H1 (cell line): ENCODE data around the gene DHRS3. TPM values are rescaled to one million over a fixed set of nuclear protein-coding genes. Genes with fewer than 3 reads are reported as not detected.

Source experiments
- CTCF ChIA-PET: fragments of 300-600 bp; sonication (Branson Sonifier 250); formaldehyde crosslinking; loops from one replicate; lab custom pipeline; 2021; ENCODE audit not compliant: partially characterized antibody; lab: Charles Lee
- POLR2A ChIA-PET: fragments of 300-600 bp; sonication (Branson Sonifier 250); formaldehyde crosslinking; loops from one replicate; lab custom pipeline; 2021; ENCODE audit warnings: inconsistent platforms; ENCODE audit not compliant: partially characterized antibody; lab: Charles Lee
- DNase-seq, 2 experiments: peaks; one replicate each; pipeline versions ENCODE4 v3.0.0 to v3.0.0-alpha.2; 2010 to 2022; ENCODE audit warnings: low spot score in 2 of 2, low read depth in 1 of 2, mixed read lengths in 1 of 2
- FAIRE-seq: peaks from 2 replicates; lab custom pipeline; 2011; peaks lifted over from hg19 to GRCh38; lab: Jason Lieb, UNC
- H2AFZ ChIP-seq: 2 replicates; pipeline ENCODE4 v1.8.1; 2012; ENCODE audit warnings: low read length, inconsistent platforms
- H2AK5ac ChIP-seq: 2 replicates; pipeline ENCODE4 v1.6.1; 2013; ENCODE audit warnings: low read depth, low read length
- H2BK120ac ChIP-seq: replicated peaks from 2 replicates; pipeline ENCODE3; 2013; ENCODE audit warnings: low read depth, low read length, inconsistent platforms
- H2BK12ac ChIP-seq: 2 replicates; pipeline ENCODE4 v1.6.1; 2013; ENCODE audit warnings: low read depth, low read length
- H2BK15ac ChIP-seq: 2 replicates; pipeline ENCODE4 v1.6.1; 2013; ENCODE audit warnings: low read length
- H2BK20ac ChIP-seq: 2 replicates; pipeline ENCODE4 v1.6.1; 2013; ENCODE audit warnings: low read length
- H2BK5ac ChIP-seq: 2 replicates; pipeline ENCODE4 v1.6.1; 2013; ENCODE audit warnings: low read depth, low read length
- H3K14ac ChIP-seq: 2 replicates; pipeline ENCODE4 v1.6.1; 2013; ENCODE audit warnings: inconsistent platforms; ENCODE audit not compliant: insufficient read length
- H3K18ac ChIP-seq: 2 replicates; pipeline ENCODE4 v1.6.1; 2013; ENCODE audit warnings: low read length; ENCODE audit errors: extremely low read depth
- H3K23ac ChIP-seq: 2 replicates; pipeline ENCODE4 v1.6.1; 2013; ENCODE audit warnings: inconsistent platforms; ENCODE audit not compliant: insufficient read length
- H3K23me2 ChIP-seq: 2 replicates; pipeline ENCODE4 v1.6.1; 2013; ENCODE audit warnings: low read depth, low read length
- H3K27ac ChIP-seq: 2 replicates; pipeline ENCODE4 v1.6.1; 2011; ENCODE audit warnings: low read depth, low read length, inconsistent platforms
- H3K27me3 ChIP-seq, 4 experiments: replicated peaks in 1 of 4; 1 replicate in 1 of 4; 2 replicates in 3 of 4; pipeline versions ENCODE4 v1.6.1 to v1.8.1; 2011 to 2013; ENCODE audit warnings: low read length in 3 of 4, mild to moderate bottlenecking in 3 of 4, inconsistent platforms in 2 of 4, mixed read lengths in 2 of 4, moderate library complexity in 1 of 4; ENCODE audit not compliant: control insufficient read depth in 3 of 4, insufficient read depth in 3 of 4; ENCODE audit errors: extremely low read depth in 1 of 4
- H3K36me3 ChIP-seq, 4 experiments: 2 replicates each; pipeline versions ENCODE4 v1.6.1 to v1.8.1; 2011 to 2013; ENCODE audit warnings: mild to moderate bottlenecking in 4 of 4, low read length in 3 of 4, moderate library complexity in 2 of 4, control low read depth in 1 of 4, inconsistent platforms in 1 of 4; ENCODE audit not compliant: insufficient read depth in 4 of 4, control insufficient read depth in 2 of 4
- H3K4ac ChIP-seq: replicated peaks from 2 replicates; pipeline ENCODE3; 2013; ENCODE audit warnings: low read length, low read depth, mixed read lengths, inconsistent platforms; ENCODE audit not compliant: insufficient read length
- H3K4me1 ChIP-seq, 4 experiments: replicated peaks in 1 of 4; 1 replicate in 1 of 4; 2 replicates in 3 of 4; pipeline versions ENCODE4 v1.6.1 to v1.8.1; 2011 to 2013; ENCODE audit warnings: low read length in 3 of 4, inconsistent platforms in 2 of 4, mixed read lengths in 1 of 4; ENCODE audit not compliant: insufficient read depth in 4 of 4, control insufficient read depth in 3 of 4
- H3K4me2 ChIP-seq, 2 experiments: 2 replicates each; pipeline versions ENCODE4 v1.6.1 to v1.8.1; 2011 to 2013; ENCODE audit warnings: low read depth in 2 of 2, low read length in 2 of 2, control low read depth in 1 of 2, inconsistent platforms in 1 of 2, mild to moderate bottlenecking in 1 of 2; ENCODE audit not compliant: insufficient read depth in 1 of 2
- H3K4me3 ChIP-seq, 4 experiments: fragments of 200-600, 300-600 bp in 1 of 4; sonication (generic), shearing (Covaris generic), sonication (Bioruptor Twin) in 1 of 4; 2 replicates each; pipeline versions ENCODE4 v1.5.1 to v1.8.1; 2011 to 2016; ENCODE audit warnings: low read length in 4 of 4, low read depth in 3 of 4, control low read depth in 2 of 4, inconsistent platforms in 2 of 4, mild to moderate bottlenecking in 2 of 4, mixed read lengths in 1 of 4, moderate library complexity in 1 of 4; ENCODE audit not compliant: insufficient read depth in 2 of 4; ENCODE audit errors: extremely low read depth in 1 of 4
- H3K56ac ChIP-seq: replicated peaks from 2 replicates; pipeline ENCODE3; 2013; ENCODE audit warnings: low read depth, mild to moderate bottlenecking, mixed read lengths, low read length, inconsistent platforms; ENCODE audit not compliant: insufficient read length
- H3K79me1 ChIP-seq: 2 replicates; pipeline ENCODE4 v1.6.1; 2013; ENCODE audit warnings: low read depth, low read length, control low read depth
- H3K79me2 ChIP-seq, 2 experiments: 2 replicates each; pipeline versions ENCODE4 v1.6.1 to v1.8.1; 2012 to 2013; ENCODE audit warnings: low read length in 2 of 2, mild to moderate bottlenecking in 2 of 2, inconsistent platforms in 1 of 2; ENCODE audit not compliant: insufficient read depth in 2 of 2, control insufficient read depth in 1 of 2
- H3K9ac ChIP-seq, 4 experiments: replicated peaks in 1 of 4; 1 replicate in 1 of 4; 2 replicates in 3 of 4; pipeline versions ENCODE4 v1.6.1 to v1.8.1; 2011 to 2013; ENCODE audit warnings: low read depth in 3 of 4, low read length in 3 of 4, control low read depth in 2 of 4, mild to moderate bottlenecking in 2 of 4, moderate library complexity in 2 of 4, inconsistent platforms in 1 of 4; ENCODE audit errors: extremely low read depth in 1 of 4
- H3K9me3 ChIP-seq, 2 experiments: 2 replicates each; pipeline versions ENCODE4 v1.6.1 to v1.8.1; 2012 to 2013; ENCODE audit warnings: mild to moderate bottlenecking in 2 of 2, moderate library complexity in 2 of 2, control low read depth in 1 of 2, inconsistent platforms in 1 of 2, low read depth in 1 of 2, low read length in 1 of 2, mixed read lengths in 1 of 2; ENCODE audit not compliant: insufficient read depth in 2 of 2
- H4K20me1 ChIP-seq, 2 experiments: replicated peaks in 1 of 2; 2 replicates each; pipeline versions ENCODE3 to v1.8.1; 2011 to 2013; ENCODE audit warnings: inconsistent platforms in 2 of 2, low read length in 2 of 2, mild to moderate bottlenecking in 1 of 2; ENCODE audit not compliant: insufficient read depth in 2 of 2, control insufficient read depth in 1 of 2
- H4K5ac ChIP-seq: 2 replicates; pipeline ENCODE4 v1.6.1; 2013; ENCODE audit warnings: low read length, low read depth, mixed read lengths, inconsistent platforms; ENCODE audit not compliant: insufficient read length
- H4K8ac ChIP-seq: 2 replicates; pipeline ENCODE4 v1.8.0; 2013; ENCODE audit warnings: mild to moderate bottlenecking, moderate library complexity, low read length, inconsistent platforms; ENCODE audit not compliant: insufficient read depth; ENCODE audit errors: extremely low read depth
- H4K91ac ChIP-seq: replicated peaks from 2 replicates; pipeline ENCODE3; 2013; ENCODE audit warnings: low read length, mixed read lengths, inconsistent platforms; ENCODE audit not compliant: insufficient read length
- GABPA ChIP-seq: IDR thresholded peaks from 2 replicates; pipeline ENCODE4 v1.6.1; 2011; ENCODE audit warnings: mild to moderate bottlenecking, low read length, moderate library complexity, borderline replicate concordance; ENCODE audit not compliant: insufficient read depth
- HDAC2 ChIP-seq, 2 experiments: fragments of 300-600 bp in 1 of 2; sonication (generic) in 1 of 2; IDR thresholded peaks; 2 replicates each; pipeline ENCODE4 v1.6.1; 2011 to 2012; ENCODE audit warnings: low read depth in 2 of 2, low read length in 2 of 2, mild to moderate bottlenecking in 2 of 2, moderate library complexity in 2 of 2, borderline replicate concordance in 1 of 2, inconsistent platforms in 1 of 2
- POLR2AphosphoS5 ChIP-seq: IDR thresholded peaks from 2 replicates; pipeline ENCODE4 v1.6.1; 2011; ENCODE audit warnings: low read depth, low read length
- RAD21 ChIP-seq, 2 experiments: IDR thresholded peaks in 1 of 2; conservative IDR thresholded peaks in 1 of 2; 2 replicates each; pipeline ENCODE4 v1.6.1; 2011; ENCODE audit warnings: low read depth in 2 of 2, low read length in 2 of 2, improper control_type of control experiment in 1 of 2, inconsistent platforms in 1 of 2, mild to moderate bottlenecking in 1 of 2, moderate library complexity in 1 of 2
- RXRA ChIP-seq: IDR thresholded peaks from 2 replicates; pipeline ENCODE4 v1.6.1; 2011; ENCODE audit warnings: low read depth, mild to moderate bottlenecking, low read length, moderate library complexity; ENCODE audit not compliant: insufficient read depth
- SIRT6 ChIP-seq: IDR thresholded peaks from one replicate; pipeline ENCODE4 v1.7.1; 2012; ENCODE audit warnings: low read length, inconsistent platforms
- TAF7 ChIP-seq: optimal IDR thresholded peaks from 2 replicates; pipeline ENCODE3; 2011; ENCODE audit warnings: low read depth, mild to moderate bottlenecking, inconsistent platforms, low read length, moderate library complexity, borderline replicate concordance
- TBP ChIP-seq: IDR thresholded peaks from 2 replicates; pipeline ENCODE4 v1.6.1; 2011; ENCODE audit warnings: low read depth, low read length, improper control_type of control experiment
- WGBS, 2 experiments: shearing (Covaris generic) in 1 of 2; methylation state at CpG; one replicate each; pipeline versions ENCODE4 v1.1.6 to v1.1.7; 2013 to 2015; ENCODE audit warnings: low lambda C conversion rate in 2 of 2, mixed read lengths in 2 of 2, inconsistent platforms in 1 of 2, low coverage in 1 of 2, missing lambda C conversion rate in 1 of 2; ENCODE audit not compliant: insufficient replicate concordance in 2 of 2, insufficient coverage in 1 of 2, insufficient read length in 1 of 2; ENCODE audit errors: extremely low coverage in 1 of 2, missing lambda C conversion rate in 1 of 2; 5-methylcytosine and 5-hydroxymethylcytosine counted together
- polyA plus RNA-seq, 7 experiments: library from polyadenylated mRNA; depleted of rRNA in 3 of 7; stranded (reverse) in 5 of 7; unstranded in 2 of 7; fragments of >200 nt in 5 of 7; fragments of 200-250 nt in 2 of 7; gene quantifications; 1 replicate in 5 of 7; 2 replicates in 1 of 7; 4 replicates in 1 of 7; pipeline versions ENCODE4 v1.2.1 to v1.2.3, GENCODE V29; 2011 to 2013; ENCODE audit warnings: missing spikeins in 2 of 7, mixed read lengths in 2 of 7
- total RNA-seq: library from RNA; stranded (reverse); fragmentation: NEBNext Ultra II Directional; extraction: Animal tissue kit (Norgen Biotek cat#: 25700); gene quantifications from 2 replicates; pipeline ENCODE4 v1.2.1, GENCODE V29; 2021
- TF ChIP-seq, protein P1 (sequence below): IDR thresholded peaks from 2 replicates; pipeline ENCODE4 v1.6.1; 2012; ENCODE audit warnings: inconsistent platforms

DHRS3 gene
- total and polyA plus RNA-seq, 2 of the 8 experiments (the other 6 are each of a cell fraction or from before 2014, with no cell fraction given): 32.5 to 36.4 TPM

DNA sequence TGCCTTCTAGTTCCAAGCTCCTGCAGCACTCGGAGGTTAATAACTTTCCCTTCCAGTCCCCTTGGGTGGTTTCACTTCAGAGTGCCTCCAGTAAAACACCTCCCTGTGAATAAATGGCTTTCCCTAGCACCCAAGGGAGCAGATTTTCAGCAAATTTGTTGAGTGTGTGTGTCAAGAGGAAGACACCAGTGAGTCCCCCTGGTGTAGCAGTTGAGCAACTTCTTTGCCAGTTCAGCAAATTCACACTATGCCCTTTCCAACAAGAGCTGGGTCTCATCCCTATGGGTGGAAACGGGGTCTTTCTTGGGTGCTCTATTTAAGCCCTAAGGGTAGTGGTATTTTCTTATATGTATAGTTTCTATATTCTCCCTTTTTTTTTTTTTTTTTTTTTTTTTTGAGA is 25.1 kb upstream of the DHRS3 start:
- Histone ChIP-seq H2AK5ac (no peak overlapping the region), H2BK12ac (no peak overlapping the region), H3K18ac (no peak overlapping the region), H3K4me3 (no peak overlapping the region), H2BK5ac (no peak overlapping the region), H2BK120ac (no peak overlapping the region), H4K8ac (no peak overlapping the region), H2BK20ac (no peak overlapping the region), H4K5ac (no peak overlapping the region), H3K79me2 (no peaks in the 10 kb centered on the region), H4K20me1 (no peaks in the 10 kb centered on the region), H3K4ac (no peak overlapping the region), H4K91ac (no peak overlapping the region), H3K56ac (no peak overlapping the region), H3K23me2 (no peaks in the 10 kb centered on the region), H3K14ac (no peak overlapping the region), H3K27ac (no peak overlapping the region), H3K79me1 (no peaks in the 10 kb centered on the region), H3K4me2 (no peak overlapping the region), H3K9ac (no peak overlapping the region; a peak in 1 of 7 replicates), H2BK15ac (no peak overlapping the region), H3K23ac (no peak overlapping the region), H3K4me1 (peaks cover 0 to 5% (median 2%) of the 10 kb centered on the region in 4 experiments; a peak in 4 of 7 replicates), H3K27me3 (no peaks in the 10 kb centered on the region; a peak in 1 of 7 replicates), H2AFZ (no peak overlapping the region), H3K36me3 (no peaks in the 10 kb centered on the region), H3K9me3 (peaks cover 0 to 9% of the 10 kb centered on the region in 2 experiments; a peak in 2 of 4 replicates)
- FAIRE-seq (no peak), DNase-seq (no peak)
- POLR2A ChIA-PET: no interaction called here
- CTCF ChIA-PET: interaction anchor here (1.0 to 2.2 kb wide), 6 partner anchors 8 to 49 kb away, joined by 3 to 14 read pairs (median 6); no protein-coding TSS in a partner anchor
- 89% methylated on average over 2 of the region's 2 CpGs; no CpG with 5 or more reads in 1 of the 2 experiments for WGBS, 2 experiments
- TF ChIP-seq HDAC2 (IDR thresholded peaks at IDR 0.05; ENCODE audit: borderline replicate concordance in 1 of 2, low read depth in 2 of 2, low read length in 2 of 2) (no peak), TBP (no peak), GABPA (no peak), POLR2AphosphoS5 (no peak), RXRA (no peak), TAF7 (no peak), RAD21 (IDR thresholded peaks at IDR 0.05 in 1 of 2, conservative IDR thresholded peaks at IDR 0.05 in 1 of 2; ENCODE audit: low read depth in 2 of 2, low read length in 2 of 2) (peak in 1 of 2 experiments; percentile 22; a peak in 1 of 4 replicates), SIRT6 (no peak)
- TF ChIP-seq, protein P1, sequence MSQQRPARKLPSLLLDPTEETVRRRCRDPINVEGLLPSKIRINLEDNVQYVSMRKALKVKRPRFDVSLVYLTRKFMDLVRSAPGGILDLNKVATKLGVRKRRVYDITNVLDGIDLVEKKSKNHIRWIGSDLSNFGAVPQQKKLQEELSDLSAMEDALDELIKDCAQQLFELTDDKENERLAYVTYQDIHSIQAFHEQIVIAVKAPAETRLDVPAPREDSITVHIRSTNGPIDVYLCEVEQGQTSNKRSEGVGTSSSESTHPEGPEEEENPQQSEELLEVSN: no peak
